GM12878 (cell line): ENCODE measurements around the gene GIMD1. TPM values are rescaled to one million over a fixed set of nuclear protein-coding genes. Genes with fewer than 3 reads are reported as not detected.

Experiments used
- ATAC-seq: fragments of 200-7000 bp; cut with Tn5 transposase; 3 replicates; pipeline ENCODE4 v1.9.1; 2020; ENCODE audit warnings: mild to moderate bottlenecking, moderate library complexity
- BruUV-seq: library from RNA; stranded (reverse); fragments of 400-500 nt; replicated peaks from 2 replicates; lab custom pipeline; 2021; lab: Mats Ljungman, UMichigan
- CTCF ChIA-PET: fragments of 300-600 bp; sonication (Branson Sonifier 250); formaldehyde crosslinking; extraction: SDS; loops from one replicate; lab custom pipeline; 2021; ENCODE audit warnings: inconsistent platforms; lab: Yijun Ruan, JAX
- POLR2A ChIA-PET: fragments of 350-600 bp; formaldehyde crosslinking; extraction: SDS; loops from one replicate; lab custom pipeline; 2021; ENCODE audit warnings: inconsistent platforms; lab: Charles Lee
- RAD21 ChIA-PET: fragments of 300-600 bp; sonication (Branson Sonifier 250); formaldehyde crosslinking; loops from one replicate; lab custom pipeline; 2023; ENCODE audit warnings: antibody characterized with exemption; ENCODE audit not compliant: unreplicated experiment; lab: Charles Lee
- SMC1A ChIA-PET: fragments of 300-600 bp; sonication (Branson Sonifier 250); formaldehyde crosslinking; loops from one replicate; lab custom pipeline; 2023; ENCODE audit not compliant: unreplicated experiment, uncharacterized antibody; lab: Charles Lee
- DNase-seq: peaks from one replicate; pipeline ENCODE4 v3.0.0-alpha.2; 2011; ENCODE audit warnings: low read depth, low spot score
- FAIRE-seq: peaks from 3 replicates; lab custom pipeline; 2011; peaks lifted over from hg19 to GRCh38; lab: Jason Lieb, UNC
- H2AFZ ChIP-seq: 2 replicates; pipeline ENCODE4 v1.6.0; 2011; ENCODE audit warnings: low read depth, low read length, control low read depth; ENCODE audit not compliant: control insufficient read depth
- H3K27ac ChIP-seq: 2 replicates; pipeline ENCODE4 v1.5.1; 2011; ENCODE audit warnings: control low read depth; ENCODE audit not compliant: control insufficient read depth, insufficient read depth
- H3K27me3 ChIP-seq, 2 experiments: replicated peaks in 1 of 2; 2 replicates each; pipeline versions ENCODE4 v1.6.0 to v1.6.1; 2011; ENCODE audit warnings: low read length in 1 of 2; ENCODE audit not compliant: control insufficient read depth in 2 of 2, insufficient read depth in 2 of 2
- H3K36me3 ChIP-seq, 2 experiments: 2 replicates each; pipeline ENCODE4 v1.5.1; 2011; ENCODE audit warnings: low read length in 1 of 2; ENCODE audit not compliant: control insufficient read depth in 2 of 2, insufficient read depth in 2 of 2
- H3K4me1 ChIP-seq: 2 replicates; pipeline ENCODE4 v1.6.1; 2011; ENCODE audit warnings: mild to moderate bottlenecking, low read length, moderate library complexity, mixed read lengths; ENCODE audit not compliant: control insufficient read depth, insufficient read depth
- H3K4me2 ChIP-seq: 2 replicates; pipeline ENCODE4 v1.6.0; 2011; ENCODE audit warnings: control low read depth; ENCODE audit not compliant: control insufficient read depth, insufficient read depth
- H3K4me3 ChIP-seq: fragments of 200-600 bp; sonication (generic); 2 replicates; pipeline ENCODE4 v1.5.1; 2016
- H3K79me2 ChIP-seq: 2 replicates; pipeline ENCODE4 v1.6.0; 2011; ENCODE audit warnings: low read length; ENCODE audit not compliant: control insufficient read depth, insufficient read depth
- H3K9ac ChIP-seq: 2 replicates; pipeline ENCODE4 v1.8.0; 2011; ENCODE audit warnings: low read length, control low read depth, mixed read lengths; ENCODE audit not compliant: control insufficient read depth, insufficient read depth
- H3K9me3 ChIP-seq: replicated peaks from 3 replicates; pipeline ENCODE4 v1.5.1; 2011; ENCODE audit warnings: mild to moderate bottlenecking, low read length; ENCODE audit not compliant: control insufficient read depth, insufficient read depth
- H4K20me1 ChIP-seq: 2 replicates; pipeline ENCODE4 v1.6.0; 2011; ENCODE audit not compliant: control insufficient read depth, insufficient read depth
- CHD2 ChIP-seq: IDR thresholded peaks from 2 replicates; pipeline ENCODE4 v1.6.1; 2011; ENCODE audit warnings: low read depth, low read length, improper control_type of control experiment, borderline replicate concordance
- EZH2 ChIP-seq: IDR thresholded peaks from 2 replicates; pipeline ENCODE4 v1.6.1; 2012; ENCODE audit warnings: low read depth, mild to moderate bottlenecking, control low read depth, inconsistent platforms, low read length, borderline replicate concordance; ENCODE audit not compliant: control insufficient read depth
- MTA3 ChIP-seq: IDR thresholded peaks from 2 replicates; pipeline ENCODE4 v1.6.1; 2012; ENCODE audit warnings: low read length, inconsistent platforms, borderline replicate concordance
- MYB ChIP-seq: fragments of 150-350 bp; IDR thresholded peaks from 2 replicates; pipeline ENCODE4 v1.6.1; 2014; ENCODE audit warnings: mild to moderate bottlenecking, low read depth, low read length, borderline replicate concordance
- RAD51 ChIP-seq: fragments of 450-650 bp; IDR thresholded peaks from 2 replicates; pipeline ENCODE4 v1.6.1; 2016; ENCODE audit warnings: moderate library complexity, mild to moderate bottlenecking, inconsistent platforms
- TBL1XR1 ChIP-seq: IDR thresholded peaks from 2 replicates; pipeline ENCODE4 v1.6.1; 2012; ENCODE audit warnings: low read depth, low read length, improper control_type of control experiment
- TCF12 ChIP-seq: IDR thresholded peaks from 2 replicates; pipeline ENCODE4 v1.6.1; 2011; ENCODE audit warnings: low read depth, mild to moderate bottlenecking, low read length
- ZNF24 ChIP-seq: fragments of 450-650 bp; IDR thresholded peaks from 2 replicates; pipeline ENCODE4 v1.6.1; 2017; ENCODE audit warnings: antibody characterized with exemption, mild to moderate bottlenecking
- WGBS: methylation state at CpG from one replicate; pipeline ENCODE4 v1.1.6; 2016; ENCODE audit warnings: low lambda C conversion rate; ENCODE audit not compliant: insufficient replicate concordance, insufficient coverage; ENCODE audit errors: missing lambda C conversion rate; 5-methylcytosine and 5-hydroxymethylcytosine counted together
- in situ Hi-C: fragments of 300-500 bp; cut with MboI; formaldehyde crosslinking; loops from 9 replicates; pipeline ENCODE4 v1.14.3; 2018; ENCODE audit warnings: mixed read lengths
- intact Hi-C: fragments of 100-400 bp; cut with micrococcal nuclease; formaldehyde crosslinking; loops from one replicate; pipeline ENCODE4 v1.14.2; 2022; ENCODE audit not compliant: unreplicated experiment
- polyA plus RNA-seq, 11 experiments: library from polyadenylated mRNA; depleted of rRNA in 4 of 11; unstranded in 6 of 11; stranded (reverse) in 5 of 11; fragments of >200 nt; fragmentation: Nextera tagmentation in 4 of 11; fragmentation: Illumina TruSeq in 1 of 11; extraction: Ambion mirVana in 4 of 11; extraction: Trizol in 1 of 11; gene quantifications; 1 replicate in 1 of 11; 2 replicates in 10 of 11; pipeline versions ENCODE4 v1.2.1 to v1.2.3, GENCODE V29; 2011 to 2016; ENCODE audit warnings: inconsistent platforms in 2 of 11, missing spikeins in 2 of 11, low read depth in 1 of 11
- total RNA-seq, 4 experiments: library from RNA; depleted of rRNA in 3 of 4; stranded (reverse); fragments of >200 nt in 3 of 4; fragmentation: Illumina TruSeq in 1 of 4; extraction: Trizol in 1 of 4; gene quantifications; 2 replicates each; pipeline versions ENCODE4 v1.2.1 to v1.2.3, GENCODE V29; 2013 to 2021
- TF ChIP-seq, protein P1 (sequence below): fragments of 450-650 bp; IDR thresholded peaks from 2 replicates; pipeline ENCODE4 v1.6.1; 2017; ENCODE audit warnings: antibody characterized with exemption, mild to moderate bottlenecking, moderate library complexity
- TF ChIP-seq, protein P2 (sequence below): IDR thresholded peaks from 2 replicates; pipeline ENCODE4 v1.6.1; 2011; ENCODE audit warnings: borderline replicate concordance, low read depth, mild to moderate bottlenecking, moderate library complexity, low read length; ENCODE audit not compliant: insufficient read depth, poor library complexity, severe bottlenecking

Gene GIMD1
- total and polyA plus RNA-seq, 10 of the 15 experiments (the other 5 are each of a cell fraction or from before 2014, with no cell fraction given), result 0.14 TPM; not detected in 9

DNA sequence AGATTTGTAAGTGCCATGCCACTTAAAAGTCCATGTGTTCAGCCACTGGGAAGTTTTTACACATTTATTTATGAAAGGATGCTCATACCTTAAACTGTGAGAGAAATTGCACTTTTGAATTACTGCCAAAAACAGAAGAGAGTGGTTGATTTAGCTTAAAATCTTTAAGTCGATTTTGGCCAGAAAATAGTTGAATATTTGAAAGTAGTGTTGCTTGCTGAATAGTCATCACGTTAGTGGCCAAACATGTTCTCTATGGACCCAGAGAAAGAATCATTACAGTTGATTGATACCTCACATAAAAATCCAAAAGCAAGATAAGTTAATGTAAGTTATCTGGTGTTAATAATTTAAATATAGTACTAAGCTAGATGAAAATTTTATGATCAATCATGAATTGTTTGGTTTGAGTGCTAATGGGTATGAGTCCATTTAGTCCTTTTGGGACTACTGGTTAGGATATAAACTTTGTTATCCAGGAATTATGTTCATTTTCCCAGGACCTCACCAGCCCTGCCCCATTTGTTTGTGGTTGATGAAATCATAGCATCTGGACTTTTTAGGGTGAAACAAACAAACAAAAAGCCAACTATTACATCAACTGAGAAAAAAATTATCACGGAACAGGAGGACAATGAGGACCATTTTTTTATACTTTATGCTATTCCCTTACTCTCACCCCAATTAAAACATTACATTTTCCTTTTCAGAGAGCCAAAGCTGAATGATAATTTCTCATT is 6.3 kb downstream of the GIMD1 start:
- ChIA-PET CTCF (no interaction called here), RAD21 (no interaction called here), POLR2A (no interaction called here), SMC1A (interaction anchor here (1.4 kb wide), 1 partner anchor 18 kb away, joined by 3 read pairs; no protein-coding TSS in a partner anchor)
- no peak overlapping the region for H3K4me3 ChIP-seq
- no peak overlapping the region for H3K27ac ChIP-seq
- no peak overlapping the region for H3K4me2 ChIP-seq
- H4K20me1 ChIP-seq, result no peaks in the 10 kb centered on the region
- H3K36me3 ChIP-seq, result no peaks in the 10 kb centered on the region
- TF ChIP-seq MYB (no peak), EZH2 (no peak), RAD51 (no peak), TBL1XR1 (no peak), MTA3 (no peak), ZNF24 (no peak), TCF12 (no peak), CHD2 (no peak)
- TF ChIP-seq, protein P1, sequence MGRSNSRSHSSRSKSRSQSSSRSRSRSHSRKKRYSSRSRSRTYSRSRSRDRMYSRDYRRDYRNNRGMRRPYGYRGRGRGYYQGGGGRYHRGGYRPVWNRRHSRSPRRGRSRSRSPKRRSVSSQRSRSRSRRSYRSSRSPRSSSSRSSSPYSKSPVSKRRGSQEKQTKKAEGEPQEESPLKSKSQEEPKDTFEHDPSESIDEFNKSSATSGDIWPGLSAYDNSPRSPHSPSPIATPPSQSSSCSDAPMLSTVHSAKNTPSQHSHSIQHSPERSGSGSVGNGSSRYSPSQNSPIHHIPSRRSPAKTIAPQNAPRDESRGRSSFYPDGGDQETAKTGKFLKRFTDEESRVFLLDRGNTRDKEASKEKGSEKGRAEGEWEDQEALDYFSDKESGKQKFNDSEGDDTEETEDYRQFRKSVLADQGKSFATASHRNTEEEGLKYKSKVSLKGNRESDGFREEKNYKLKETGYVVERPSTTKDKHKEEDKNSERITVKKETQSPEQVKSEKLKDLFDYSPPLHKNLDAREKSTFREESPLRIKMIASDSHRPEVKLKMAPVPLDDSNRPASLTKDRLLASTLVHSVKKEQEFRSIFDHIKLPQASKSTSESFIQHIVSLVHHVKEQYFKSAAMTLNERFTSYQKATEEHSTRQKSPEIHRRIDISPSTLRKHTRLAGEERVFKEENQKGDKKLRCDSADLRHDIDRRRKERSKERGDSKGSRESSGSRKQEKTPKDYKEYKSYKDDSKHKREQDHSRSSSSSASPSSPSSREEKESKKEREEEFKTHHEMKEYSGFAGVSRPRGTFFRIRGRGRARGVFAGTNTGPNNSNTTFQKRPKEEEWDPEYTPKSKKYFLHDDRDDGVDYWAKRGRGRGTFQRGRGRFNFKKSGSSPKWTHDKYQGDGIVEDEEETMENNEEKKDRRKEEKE, result no peak
- TF ChIP-seq, protein P2, sequence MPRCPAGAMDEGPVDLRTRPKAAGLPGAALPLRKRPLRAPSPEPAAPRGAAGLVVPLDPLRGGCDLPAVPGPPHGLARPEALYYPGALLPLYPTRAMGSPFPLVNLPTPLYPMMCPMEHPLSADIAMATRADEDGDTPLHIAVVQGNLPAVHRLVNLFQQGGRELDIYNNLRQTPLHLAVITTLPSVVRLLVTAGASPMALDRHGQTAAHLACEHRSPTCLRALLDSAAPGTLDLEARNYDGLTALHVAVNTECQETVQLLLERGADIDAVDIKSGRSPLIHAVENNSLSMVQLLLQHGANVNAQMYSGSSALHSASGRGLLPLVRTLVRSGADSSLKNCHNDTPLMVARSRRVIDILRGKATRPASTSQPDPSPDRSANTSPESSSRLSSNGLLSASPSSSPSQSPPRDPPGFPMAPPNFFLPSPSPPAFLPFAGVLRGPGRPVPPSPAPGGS, result no peak
- no peak overlapping the region for H2AFZ ChIP-seq
- DNase-seq, result no peak
- no peaks in the 10 kb centered on the region for H3K79me2 ChIP-seq
- in situ Hi-C loops, result no loop called here
- no peaks in the 10 kb centered on the region for H3K9me3 ChIP-seq
- H3K9ac ChIP-seq, result no peak overlapping the region
- no TSS peak for BruUV-seq
- no peaks in the 10 kb centered on the region for H3K4me1 ChIP-seq
- intact Hi-C loops, result no loop called here
- 10% methylated on average over 3 of the region's 3 CpGs for WGBS
- no peak for ATAC-seq
- FAIRE-seq, result no peak
- H3K27me3 ChIP-seq, result no peaks in the 10 kb centered on the region
